Neuronal stem cell (in vitro differentiated cells): Measurements from ENCODE around the gene NOS1.
A peak's percentile ranks its signal among the peaks of the same experiment; 100 is the strongest.

ENCODE experiments used
- DNase-seq: peaks from one replicate; pipeline ENCODE4 v3.0.0-alpha.2; 2013; ENCODE audit warnings: low spot score
- H2AFZ ChIP-seq: one replicate; pipeline ENCODE4 v1.6.1; 2013; ENCODE audit warnings: mild to moderate bottlenecking, low read length, inconsistent platforms
- H2AK5ac ChIP-seq: 2 replicates; pipeline ENCODE4 v1.6.1; 2013; ENCODE audit warnings: low read depth, mild to moderate bottlenecking, inconsistent platforms, low read length, moderate library complexity, mixed read lengths
- H2BK120ac ChIP-seq: 2 replicates; pipeline ENCODE4 v1.6.1; 2013; ENCODE audit warnings: low read depth, mild to moderate bottlenecking, inconsistent platforms, low read length, moderate library complexity, mixed read lengths
- H2BK12ac ChIP-seq: one replicate; pipeline ENCODE4 v1.6.1; 2013; ENCODE audit warnings: low read length, inconsistent platforms
- H2BK15ac ChIP-seq: 2 replicates; pipeline ENCODE4 v1.6.1; 2013; ENCODE audit warnings: mild to moderate bottlenecking, low read length, inconsistent platforms, mixed read lengths
- H2BK5ac ChIP-seq: one replicate; pipeline ENCODE4 v1.6.1; 2013; ENCODE audit warnings: inconsistent platforms, mild to moderate bottlenecking, low read length, moderate library complexity
- H3K14ac ChIP-seq: one replicate; pipeline ENCODE4 v1.6.1; 2013; ENCODE audit warnings: low read length, inconsistent platforms
- H3K18ac ChIP-seq: 2 replicates; pipeline ENCODE4 v1.6.1; 2013; ENCODE audit warnings: low read length, inconsistent platforms
- H3K23ac ChIP-seq: 2 replicates; pipeline ENCODE4 v1.6.1; 2013; ENCODE audit warnings: low read depth, mild to moderate bottlenecking, mixed read lengths, low read length, inconsistent platforms; ENCODE audit not compliant: poor library complexity
- H3K27ac ChIP-seq: replicated peaks from 3 replicates; pipeline ENCODE4 v1.5.1; 2013; ENCODE audit warnings: low read length, inconsistent platforms
- H3K27me3 ChIP-seq, 3 experiments: 2 replicates each; pipeline ENCODE4 v1.6.1; 2013; ENCODE audit warnings: low read length in 3 of 3, mild to moderate bottlenecking in 2 of 3, inconsistent platforms in 1 of 3, low read depth in 1 of 3, mixed read lengths in 1 of 3, moderate library complexity in 1 of 3; ENCODE audit not compliant: control insufficient read depth in 3 of 3, insufficient read depth in 3 of 3
- H3K36me3 ChIP-seq, 2 donors: replicated peaks in 1 of 2; 2 replicates each; pipeline ENCODE4 v1.6.1; 2013; ENCODE audit warnings: low read length in 2 of 2; ENCODE audit not compliant: control insufficient read depth in 2 of 2, insufficient read depth in 2 of 2
- H3K4ac ChIP-seq: 2 replicates; pipeline ENCODE4 v1.6.1; 2013; ENCODE audit warnings: inconsistent platforms, mild to moderate bottlenecking, low read length, moderate library complexity
- H3K4me1 ChIP-seq, 2 donors: 1 replicate in 1 of 2; 2 replicates in 1 of 2; pipeline ENCODE4 v1.6.1; 2013; ENCODE audit warnings: low read length in 2 of 2, low read depth in 1 of 2; ENCODE audit not compliant: control insufficient read depth in 2 of 2, insufficient read depth in 1 of 2
- H3K4me2 ChIP-seq: one replicate; pipeline ENCODE4 v1.6.1; 2013; ENCODE audit warnings: mild to moderate bottlenecking, low read length, inconsistent platforms; ENCODE audit not compliant: insufficient read depth, poor library complexity, severe bottlenecking
- H3K4me3 ChIP-seq, 2 donors: 2 replicates each; pipeline ENCODE4 v1.5.1; 2013; ENCODE audit warnings: low read length in 2 of 2, mild to moderate bottlenecking in 2 of 2, inconsistent platforms in 1 of 2, moderate library complexity in 1 of 2
- H3K79me1 ChIP-seq: one replicate; pipeline ENCODE4 v1.6.1; 2013; ENCODE audit warnings: low read depth, mild to moderate bottlenecking, inconsistent platforms, low read length, moderate library complexity
- H3K9ac ChIP-seq: one replicate; pipeline ENCODE4 v1.6.1; 2013; ENCODE audit warnings: mild to moderate bottlenecking, low read depth, low read length, inconsistent platforms; ENCODE audit not compliant: poor library complexity
- H3K9me3 ChIP-seq, 2 donors: replicated peaks in 1 of 2; 2 replicates each; pipeline versions ENCODE3 to v1.6.1; 2013; ENCODE audit warnings: low read length in 2 of 2, mild to moderate bottlenecking in 2 of 2, inconsistent platforms in 1 of 2, low read depth in 1 of 2, mixed read lengths in 1 of 2, moderate library complexity in 1 of 2; ENCODE audit not compliant: control insufficient read depth in 2 of 2, insufficient read depth in 1 of 2
- H4K8ac ChIP-seq: one replicate; pipeline ENCODE4 v1.6.1; 2013; ENCODE audit warnings: low read depth, mild to moderate bottlenecking, inconsistent platforms, low read length, moderate library complexity
- H4K91ac ChIP-seq: one replicate; pipeline ENCODE4 v1.6.1; 2013; ENCODE audit warnings: low read length, low read depth, mild to moderate bottlenecking, inconsistent platforms; ENCODE audit not compliant: poor library complexity
- WGBS, 2 donors: extraction: QIAGEN DNeasy Blood & Tissue Kit; methylation state at CpG; one replicate each; pipeline ENCODE4 v1.1.7; 2013; ENCODE audit warnings: missing lambda C conversion rate in 2 of 2, mixed read lengths in 1 of 2; ENCODE audit not compliant: insufficient read length in 2 of 2, insufficient replicate concordance in 1 of 2; ENCODE audit errors: extremely low coverage in 2 of 2; 5-methylcytosine and 5-hydroxymethylcytosine counted together

The NOS1 gene

GRCh38 chr12:117330441-117331113, 30.8 kb downstream of the NOS1 start:
- no CpG with 5 or more reads among the region's 27 CpGs for WGBS, 2 donors
- Histone ChIP-seq H3K9me3 (no peaks in the 10 kb centered on the region), H2BK15ac (no peak overlapping the region), H3K27ac (no peak overlapping the region), H3K18ac (no peak overlapping the region), H3K23ac (no peak overlapping the region), H4K91ac (no peak overlapping the region), H3K79me1 (no peaks in the 10 kb centered on the region), H3K4me2 (no peak overlapping the region), H3K27me3 (peaks cover 0 to 39% (median 0%) of the 10 kb centered on the region in 3 experiments), H4K8ac (no peak overlapping the region), H3K9ac (no peak overlapping the region), H3K4ac (no peak overlapping the region), H2BK120ac (no peak overlapping the region), H3K14ac (no peak overlapping the region), H2AFZ (no peak overlapping the region), H3K4me1 (peaks cover 0 to 10% of the 10 kb centered on the region in 2 donors), H2AK5ac (peak overlapping the region; percentile 60), H3K4me3 (no peak overlapping the region), H3K36me3 (no peaks in the 10 kb centered on the region), H2BK12ac (no peak overlapping the region), H2BK5ac (no peak overlapping the region)
- no peak for DNase-seq

GRCh38 chr12:117329756-117330155, 31.7 kb downstream of the NOS1 start:
- Histone ChIP-seq H3K9ac (no peak overlapping the region), H3K4me3 (no peak overlapping the region), H3K14ac (no peak overlapping the region), H2BK12ac (no peak overlapping the region), H3K23ac (no peak overlapping the region), H2AK5ac (no peak overlapping the region), H3K4ac (no peak overlapping the region), H3K4me2 (no peak overlapping the region), H4K91ac (no peak overlapping the region), H3K36me3 (no peaks in the 10 kb centered on the region), H2BK5ac (no peak overlapping the region), H4K8ac (no peak overlapping the region), H3K79me1 (no peaks in the 10 kb centered on the region), H3K4me1 (peaks cover 0 to 10% of the 10 kb centered on the region in 2 donors), H3K27me3 (peaks cover 0 to 40% (median 0%) of the 10 kb centered on the region in 3 experiments), H2AFZ (no peak overlapping the region), H2BK15ac (no peak overlapping the region), H3K9me3 (no peaks in the 10 kb centered on the region), H3K27ac (no peak overlapping the region), H2BK120ac (no peak overlapping the region), H3K18ac (no peak overlapping the region)
- no CpG with 5 or more reads among the region's 8 CpGs for WGBS, 2 donors
- DNase-seq, result no peak

GRCh38 chr12:117328556-117329100, 32.8 kb downstream of the NOS1 start:
- no CpG with 5 or more reads among the region's 13 CpGs for WGBS, 2 donors
- Histone ChIP-seq H3K4me2 (no peak overlapping the region), H4K8ac (no peak overlapping the region), H2BK12ac (no peak overlapping the region), H2BK5ac (no peak overlapping the region), H3K9ac (no peak overlapping the region), H2AK5ac (no peak overlapping the region), H3K9me3 (no peaks in the 10 kb centered on the region), H3K4me3 (no peak overlapping the region), H3K36me3 (no peaks in the 10 kb centered on the region), H3K23ac (no peak overlapping the region), H2AFZ (no peak overlapping the region), H2BK15ac (no peak overlapping the region), H3K14ac (no peak overlapping the region), H3K4me1 (peaks cover 0 to 4% of the 10 kb centered on the region in 2 donors), H3K79me1 (no peaks in the 10 kb centered on the region), H3K18ac (no peak overlapping the region), H4K91ac (no peak overlapping the region), H3K4ac (no peak overlapping the region), H3K27ac (no peak overlapping the region), H3K27me3 (peaks cover 0 to 30% (median 0%) of the 10 kb centered on the region in 3 experiments), H2BK120ac (no peak overlapping the region)
- no peak for DNase-seq

- Histone ChIP-seq H4K8ac (no peak overlapping the region), H3K9me3 (no peaks in the 10 kb centered on the region), H2BK5ac (no peak overlapping the region), H3K27me3 (peaks cover 0 to 18% (median 0%) of the 10 kb centered on the region in 3 experiments), H3K4me3 (no peak overlapping the region), H3K4me2 (no peak overlapping the region), H3K4ac (no peak overlapping the region), H2BK12ac (no peak overlapping the region), H2BK15ac (no peak overlapping the region), H3K27ac (no peak overlapping the region), H3K23ac (no peak overlapping the region), H2AK5ac (no peak overlapping the region), H2BK120ac (no peak overlapping the region), H4K91ac (no peak overlapping the region), H3K79me1 (no peaks in the 10 kb centered on the region), H3K9ac (no peak overlapping the region), H3K18ac (no peak overlapping the region), H3K36me3 (no peaks in the 10 kb centered on the region), H2AFZ (no peak overlapping the region), H3K14ac (no peak overlapping the region), H3K4me1 (no peaks in the 10 kb centered on the region)
- no CpG with 5 or more reads among the region's 1 CpG for whole genome bisulfite sequencing, 2 donors
- DNase-seq, result no peak
Measured at GRCh38 chr12:117322428-117322827, 39.0 kb downstream of the NOS1 start.
